ENCODE measurements around the gene MTMR11. TPM values are rescaled to one million over a fixed set of nuclear protein-coding genes. Genes with fewer than 3 reads are reported as not detected.

MTMR11 gene
- total and polyA plus RNA-seq, 8 donors, result 1.7 to 11.8 (median 4.4) TPM

DNA sequence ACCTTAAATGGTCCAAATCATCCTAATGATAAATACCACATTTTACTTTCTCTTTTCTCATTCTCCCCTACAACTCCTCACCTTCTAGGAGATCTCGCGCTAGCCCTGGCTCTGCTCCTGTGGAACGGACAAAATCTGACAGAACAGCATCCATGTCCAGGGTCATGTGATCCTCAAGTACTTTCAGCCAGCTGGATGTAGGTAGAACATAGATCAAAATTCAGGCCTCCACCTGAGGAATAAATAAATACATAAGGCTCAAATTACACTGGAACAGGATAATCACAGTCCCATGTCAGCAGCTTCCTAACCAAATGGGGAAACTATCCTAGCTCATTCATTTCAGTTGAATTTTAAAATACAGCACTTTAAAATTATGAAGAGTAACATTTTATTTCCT lies 40.7 kb upstream of the MTMR11 start:
- ATAC-seq (no peak), DNase-seq (no peak), FAIRE-seq (no peak)
- Histone ChIP-seq H3K4me3 (no peak overlapping the region), H3K36me3 (peaks cover 0 to 24% (median 2%) of the 10 kb centered on the region in 3 donors), H3K27me3 (no peaks in the 10 kb centered on the region), H3K4me1 (peaks cover 0 to 5% (median 5%) of the 10 kb centered on the region in 3 donors), H3K9me3 (no peaks in the 10 kb centered on the region), H3K27ac (no peak overlapping the region)
- 78 to 81% methylated on average over 3 of the region's 3 CpGs for WGBS, 2 donors
- intact Hi-C loops (cut with DNase I), result no loop called here
- TF ChIP-seq, protein P1, sequence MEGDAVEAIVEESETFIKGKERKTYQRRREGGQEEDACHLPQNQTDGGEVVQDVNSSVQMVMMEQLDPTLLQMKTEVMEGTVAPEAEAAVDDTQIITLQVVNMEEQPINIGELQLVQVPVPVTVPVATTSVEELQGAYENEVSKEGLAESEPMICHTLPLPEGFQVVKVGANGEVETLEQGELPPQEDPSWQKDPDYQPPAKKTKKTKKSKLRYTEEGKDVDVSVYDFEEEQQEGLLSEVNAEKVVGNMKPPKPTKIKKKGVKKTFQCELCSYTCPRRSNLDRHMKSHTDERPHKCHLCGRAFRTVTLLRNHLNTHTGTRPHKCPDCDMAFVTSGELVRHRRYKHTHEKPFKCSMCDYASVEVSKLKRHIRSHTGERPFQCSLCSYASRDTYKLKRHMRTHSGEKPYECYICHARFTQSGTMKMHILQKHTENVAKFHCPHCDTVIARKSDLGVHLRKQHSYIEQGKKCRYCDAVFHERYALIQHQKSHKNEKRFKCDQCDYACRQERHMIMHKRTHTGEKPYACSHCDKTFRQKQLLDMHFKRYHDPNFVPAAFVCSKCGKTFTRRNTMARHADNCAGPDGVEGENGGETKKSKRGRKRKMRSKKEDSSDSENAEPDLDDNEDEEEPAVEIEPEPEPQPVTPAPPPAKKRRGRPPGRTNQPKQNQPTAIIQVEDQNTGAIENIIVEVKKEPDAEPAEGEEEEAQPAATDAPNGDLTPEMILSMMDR (IDR thresholded peaks at IDR 0.05), result no peak

DNA sequence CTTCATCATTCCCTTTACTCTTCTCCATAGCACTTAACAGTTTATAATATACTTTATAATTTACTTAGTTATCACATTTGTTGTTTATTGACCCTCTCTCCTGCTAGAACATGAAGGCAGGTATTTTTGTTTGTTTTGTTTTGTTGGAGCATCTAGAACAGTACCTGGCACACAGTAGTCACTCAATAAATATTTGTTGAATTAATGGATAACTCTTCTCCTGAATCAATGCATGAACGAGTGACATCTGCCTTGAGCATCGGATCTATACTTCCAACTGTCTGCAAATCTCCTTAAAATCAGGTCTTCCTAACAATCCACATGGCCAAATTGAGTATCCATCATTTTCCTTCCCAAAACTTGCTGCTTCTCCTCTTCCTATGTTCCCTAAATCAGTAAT lies 35.9 kb upstream of the MTMR11 start:
- Histone ChIP-seq H3K36me3 (peaks cover 0 to 41% (median 8%) of the 10 kb centered on the region in 3 donors), H3K4me1 (no peaks in the 10 kb centered on the region), H3K9me3 (no peaks in the 10 kb centered on the region), H3K27me3 (no peaks in the 10 kb centered on the region), H3K27ac (no peak overlapping the region), H3K4me3 (no peak overlapping the region)
- 73 to 82% methylated on average over 2 of the region's 2 CpGs for WGBS, 2 donors
- ATAC-seq (no peak), DNase-seq (no peak), FAIRE-seq (no peak)
- TF ChIP-seq, protein P1 (IDR thresholded peaks at IDR 0.05), result no peak
- intact Hi-C loops (cut with DNase I), result no loop called here

DNA sequence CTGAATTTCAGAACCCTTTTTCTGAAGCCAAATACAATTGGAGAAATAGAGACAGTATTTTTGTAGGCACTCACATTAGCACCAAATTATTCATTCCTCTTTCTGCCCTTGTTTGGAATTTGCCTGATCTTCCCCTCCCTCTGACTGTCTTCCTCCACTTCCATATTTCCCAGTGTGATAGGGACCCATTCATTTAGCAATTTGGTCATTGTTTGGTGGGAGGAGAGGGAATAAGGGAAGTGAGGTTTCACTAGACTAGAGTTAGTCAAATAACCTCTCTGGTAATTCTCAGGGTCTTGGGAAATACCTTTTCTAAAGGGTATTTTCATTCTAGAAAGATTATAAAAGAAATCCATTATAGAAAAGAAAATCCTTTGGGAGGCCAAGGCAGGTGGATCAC lies 31.0 kb upstream of the MTMR11 start:
- ATAC-seq, result no peak
- intact Hi-C loops (cut with DNase I), result loop anchor here in 2 of 3 donors (10.0 kb wide), 2 partner anchors 77 to 207 kb away; no protein-coding TSS in a partner anchor
- no peak for FAIRE-seq
- DNase-seq, result no peak
- H3K27me3 ChIP-seq, result no peaks in the 10 kb centered on the region
- H3K36me3 ChIP-seq, result peaks cover 0 to 25% (median 6%) of the 10 kb centered on the region in 3 donors
- H3K9me3 ChIP-seq, result no peaks in the 10 kb centered on the region
- no peak overlapping the region for H3K27ac ChIP-seq
- H3K4me3 ChIP-seq, result no peak overlapping the region
- no peaks in the 10 kb centered on the region for H3K4me1 ChIP-seq
- TF ChIP-seq, protein P1 (IDR thresholded peaks at IDR 0.05), result no peak

- intact Hi-C loops (cut with DNase I), result loop anchor here in 2 of 3 donors (10.0 kb wide), 2 partner anchors 78 to 208 kb away; no protein-coding TSS in a partner anchor
Measured at GRCh38 chr1:149967041-149967440, 30.4 kb upstream of the MTMR11 start.

GRCh38 chr1:149966405-149966804 lies 29.7 kb upstream of the MTMR11 start:
- WGBS, 2 donors, result 46 to 69% methylated on average over 1 of the region's 1 CpG
- no peak overlapping the region for H3K27ac ChIP-seq
- H3K4me3 ChIP-seq, result no peak overlapping the region
- TF ChIP-seq, protein P1 (IDR thresholded peaks at IDR 0.05), result no peak
- DNase-seq (no peak), FAIRE-seq (no peak), ATAC-seq (no peak)
- H3K27me3 ChIP-seq, result no peaks in the 10 kb centered on the region
- peaks cover 0 to 24% (median 6%) of the 10 kb centered on the region in 3 donors for H3K36me3 ChIP-seq
- peaks cover 0 to 8% (median 0%) of the 10 kb centered on the region in 3 donors for H3K4me1 ChIP-seq
- intact Hi-C loops (cut with DNase I), result loop anchor here in 2 of 3 donors (10.0 kb wide), 2 partner anchors 78 to 208 kb away; no protein-coding TSS in a partner anchor
- no peaks in the 10 kb centered on the region for H3K9me3 ChIP-seq

More at GRCh38 chr1:149967041-149967440, 30.4 kb upstream of the MTMR11 start:
- no peak overlapping the region for H3K4me3 ChIP-seq
- H3K4me1 ChIP-seq, result peaks cover 0 to 5% (median 0%) of the 10 kb centered on the region in 3 donors
- peaks cover 0 to 24% (median 6%) of the 10 kb centered on the region in 3 donors for H3K36me3 ChIP-seq
- FAIRE-seq (no peak), DNase-seq (no peak), ATAC-seq (no peak)
- WGBS, 2 donors, result 61 to 72% methylated on average over 3 of the region's 3 CpGs
- H3K27me3 ChIP-seq, result no peaks in the 10 kb centered on the region
- H3K9me3 ChIP-seq, result no peaks in the 10 kb centered on the region
- TF ChIP-seq, protein P1 (IDR thresholded peaks at IDR 0.05), result no peak
- no peak overlapping the region for H3K27ac ChIP-seq

All from pancreas (tissue), 10 donors.